Bone marrow (tissue), 2 donors: ENCODE measurements around the gene LPXN.
A peak's percentile ranks its signal among the peaks of the same experiment; 100 is the strongest.
"Not testable (repeated sequence)": the region's sequence is repeated elsewhere in the genome, so short reads cannot be mapped to it uniquely, and the experiment has no call there.

ENCODE experiments used
- DNase-seq, 2 donors: peaks; one replicate each; lab custom pipeline; 2025; lab: John Stamatoyannopoulos, UW

The LPXN gene

GRCh38 chr11:58579192-58580129 lies 3.8 kb upstream of the LPXN start:
- peak; percentile 77 to 95 for DNase-seq

- DNase-seq, result peak; percentile 96 to 97
Measured at GRCh38 chr11:58578635-58579191, 3.1 kb upstream of the LPXN start, which contains the start of gene ZFP91. TSS of gene ZFP91 (plus strand) at chr11:58579063. CDS start at chr11:58579282, 219 bp downstream.

- DNase-seq, result peak; percentile 94 to 96
Measured at GRCh38 chr11:58578136-58578634, 2.5 kb upstream of the LPXN start.

DNA sequence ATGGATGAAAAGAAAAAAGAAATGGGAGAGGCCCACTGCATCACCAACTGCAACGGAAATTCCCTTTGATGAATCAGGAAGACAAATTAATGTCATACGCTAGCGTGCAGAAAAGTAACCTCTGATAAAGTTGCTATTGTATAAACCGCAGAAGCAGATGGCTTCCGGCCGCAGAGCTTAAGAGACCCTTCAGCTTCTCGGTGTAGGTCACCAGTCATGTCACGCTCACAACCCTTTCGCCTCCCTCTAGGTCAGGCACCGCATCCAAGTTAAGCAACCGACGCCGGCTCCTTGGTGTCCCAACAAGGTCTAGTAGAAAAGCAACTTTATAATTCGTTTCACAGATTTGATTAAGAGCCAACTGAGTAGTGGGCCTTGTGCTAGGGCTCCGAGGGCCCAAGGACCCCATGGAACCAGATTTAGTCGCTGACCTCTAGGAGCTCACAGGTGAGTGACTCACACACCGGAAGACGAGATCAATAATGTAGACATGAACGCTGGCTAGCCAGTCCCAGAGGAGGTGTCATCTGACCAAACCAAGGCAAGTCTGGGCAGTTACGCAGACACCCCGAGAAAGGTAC lies 2.0 kb upstream of the LPXN start:
- DNase-seq, result peak; percentile 91 to 93

DNA sequence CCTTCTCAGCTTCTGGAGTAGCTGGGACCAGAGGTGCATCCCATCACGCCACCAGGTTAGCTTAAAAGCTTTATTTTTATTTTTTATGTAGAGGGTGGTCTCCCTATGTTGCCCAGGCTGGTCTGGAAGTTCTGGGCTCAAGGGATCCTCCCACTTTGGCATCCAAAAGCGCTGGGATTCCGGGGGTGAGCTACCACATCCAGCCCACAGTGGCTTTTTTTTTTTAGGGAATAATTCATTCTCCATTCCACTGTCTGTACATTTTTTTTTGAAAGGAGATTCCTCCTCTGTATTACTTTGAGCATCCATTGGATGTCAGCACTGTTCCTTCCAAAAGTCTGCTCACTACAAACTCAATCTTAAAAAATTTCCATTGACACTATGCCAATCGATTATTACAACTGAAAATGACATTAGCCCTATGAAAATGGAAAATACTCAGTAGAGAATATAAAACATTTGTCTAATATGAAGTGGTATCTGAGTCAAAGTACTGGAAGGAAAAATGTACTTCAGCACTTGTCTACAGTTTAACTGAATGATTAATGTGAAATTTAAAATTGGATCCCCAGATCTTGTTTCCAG lies 1.3 kb upstream of the LPXN start:
- DNase-seq, result no peak

DNA sequence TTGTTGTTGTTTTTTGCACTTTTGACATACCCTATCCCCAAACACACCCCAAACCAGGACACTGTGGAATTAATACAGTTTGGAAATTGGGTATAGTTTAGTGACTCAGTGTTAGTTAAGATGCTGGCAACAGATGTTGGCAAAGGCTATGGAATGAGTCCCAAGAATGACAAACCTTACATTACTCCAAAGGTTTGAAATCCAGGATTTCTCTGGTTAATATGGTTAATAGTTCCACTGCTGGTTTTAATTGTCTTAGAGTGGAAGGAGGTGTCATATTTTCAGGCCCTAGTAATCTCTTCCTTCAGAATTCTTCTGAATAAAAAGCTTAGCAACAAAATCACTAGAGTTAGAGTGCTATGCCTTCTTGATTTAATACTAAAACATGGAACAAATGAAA lies 775 bp downstream of the LPXN start:
- no peak for DNase-seq

DNA sequence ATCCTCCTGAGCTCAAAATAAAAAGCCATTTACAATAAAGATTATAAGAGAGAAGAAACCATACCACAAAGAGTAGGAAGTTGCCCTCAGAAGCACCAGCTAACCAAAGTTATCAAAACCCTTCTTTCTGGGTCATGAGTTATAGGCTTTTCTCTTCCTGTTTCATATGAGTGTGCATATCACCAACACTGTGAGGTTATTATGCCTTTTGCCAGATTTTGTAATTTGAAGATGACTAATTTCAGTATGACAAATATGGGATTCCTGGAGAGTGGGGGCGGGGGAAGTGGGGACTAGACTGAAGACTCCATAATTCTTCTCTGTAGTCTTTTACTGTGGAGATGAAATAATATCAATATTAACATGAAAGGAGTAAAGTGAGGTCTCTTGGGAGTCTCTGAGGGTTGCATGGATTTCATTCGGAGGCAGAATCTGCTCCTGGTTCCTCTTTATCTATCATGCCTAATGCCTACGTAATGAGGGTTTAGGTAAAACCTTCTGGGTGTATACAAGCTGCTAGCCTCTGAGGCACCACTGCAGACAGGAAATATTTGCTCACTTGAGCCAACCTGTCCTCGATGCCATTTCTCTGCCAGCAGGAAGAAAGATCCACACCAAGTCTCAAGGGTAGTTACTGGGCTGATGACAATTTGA lies 2.1 kb downstream of the LPXN start:
- peak; percentile 56 to 90 for DNase-seq

DNA sequence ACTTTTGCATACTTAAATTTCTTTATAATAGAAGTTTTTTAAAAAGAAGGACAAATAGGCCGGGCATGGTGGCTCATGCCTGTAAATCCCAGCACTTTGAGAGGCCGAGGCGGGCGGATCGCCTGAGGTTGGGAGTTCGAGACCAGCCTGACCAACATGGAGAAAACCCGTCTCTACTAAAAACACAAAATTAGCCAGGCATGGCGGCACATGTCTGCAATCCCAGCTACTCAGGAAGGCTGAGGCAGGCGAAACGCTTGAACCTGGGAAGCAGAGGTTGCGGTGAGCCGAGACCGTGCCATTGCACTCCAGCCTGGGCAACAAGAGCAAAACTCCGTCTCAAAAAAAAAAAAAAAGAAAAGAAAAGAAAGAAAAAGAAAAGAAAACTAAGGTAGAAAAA lies 2.8 kb downstream of the LPXN start:
- not testable (repeated sequence) for DNase-seq

DNA sequence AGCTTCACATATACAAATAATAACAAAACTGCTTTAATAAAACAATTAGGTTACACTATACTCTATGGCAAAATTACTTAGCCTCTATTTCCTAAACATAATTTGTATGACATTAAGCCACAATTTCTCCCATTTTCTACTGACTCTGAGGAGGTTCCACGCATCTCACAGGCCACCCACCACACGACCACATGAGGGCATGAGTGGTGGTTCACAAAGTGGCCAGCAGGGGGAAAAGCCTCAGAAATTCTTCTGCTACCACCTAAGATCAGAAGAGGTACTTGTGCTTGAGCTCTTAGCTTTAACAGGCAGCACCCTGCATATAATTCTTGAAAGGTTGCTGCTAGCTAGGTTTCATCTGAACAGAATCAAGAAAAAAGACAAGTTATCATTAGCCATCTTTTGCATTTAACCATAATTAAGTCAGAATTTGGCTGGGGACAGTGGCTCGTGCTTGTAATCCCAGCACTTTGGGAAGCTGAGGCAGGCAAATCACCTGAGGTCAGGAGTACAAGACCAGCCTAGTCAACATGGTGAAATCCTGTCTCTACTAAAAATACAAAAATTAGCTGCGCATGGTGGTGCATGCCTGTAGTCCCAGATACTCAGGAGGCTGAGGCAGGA lies 7.7 kb downstream of the LPXN start:
- DNase-seq, result peak; percentile 4 to 65

GRCh38 chr11:58564231-58564630 lies 11.4 kb downstream of the LPXN start:
- peak in 1 of 2 donors; percentile 92 for DNase-seq

DNA sequence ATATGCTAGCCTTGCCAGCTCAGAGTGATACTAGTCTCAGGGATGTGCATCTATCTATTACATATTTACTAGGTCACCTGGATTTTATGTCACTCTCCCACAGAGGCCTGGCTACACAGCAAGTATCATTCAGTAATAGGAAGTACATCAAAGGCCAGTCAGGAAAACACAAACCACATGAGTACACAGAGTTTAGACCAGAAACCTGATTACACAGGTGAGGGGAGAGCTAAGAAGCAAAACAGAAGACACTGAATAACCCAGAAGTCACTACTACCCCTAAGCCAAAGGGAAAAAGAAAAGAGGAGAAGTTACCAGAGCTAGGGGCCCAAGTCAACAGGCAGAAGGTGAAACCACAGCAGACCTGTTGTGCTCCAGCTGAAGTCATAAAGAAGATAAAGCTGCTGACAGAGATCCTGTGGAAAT lies 13.3 kb downstream of the LPXN start:
- no peak for DNase-seq

- DNase-seq, result no peak
Measured at GRCh38 chr11:58561394-58562098, 14.1 kb downstream of the LPXN start.

- no peak for DNase-seq
Measured at GRCh38 chr11:58560842-58561241, 14.8 kb downstream of the LPXN start.

- no peak for DNase-seq
Measured at GRCh38 chr11:58549644-58550043, 26.0 kb downstream of the LPXN start.

GRCh38 chr11:58546841-58547240 lies 28.8 kb downstream of the LPXN start:
- no peak for DNase-seq

DNA sequence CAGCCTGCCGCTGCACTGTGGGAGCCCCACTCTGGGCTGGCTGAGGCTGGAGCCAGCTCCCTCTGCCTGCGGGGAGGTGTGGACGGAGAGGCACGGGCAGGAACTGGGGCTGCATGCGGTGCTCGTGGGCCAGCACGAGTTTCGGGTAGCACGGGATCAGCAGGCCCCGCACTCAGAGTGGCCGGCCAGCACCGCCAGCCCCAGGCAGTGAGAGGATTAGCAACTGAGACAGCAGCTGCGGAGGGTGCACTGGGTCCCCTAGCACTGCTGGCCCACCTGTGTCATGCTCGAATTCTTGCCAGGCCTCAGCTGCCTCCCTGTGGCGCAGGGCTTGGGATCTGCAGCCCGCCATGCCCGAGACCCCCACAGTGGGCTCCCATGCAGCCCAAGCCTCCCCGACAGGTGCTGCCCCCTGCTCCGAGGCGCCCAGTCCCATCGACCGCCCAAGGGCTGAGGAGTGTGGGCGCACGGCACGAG lies 43.8 kb downstream of the LPXN start:
- no peak for DNase-seq

- no peak for DNase-seq
Measured at GRCh38 chr11:58530236-58530635, 45.4 kb downstream of the LPXN start.

- no peak for DNase-seq
Measured at GRCh38 chr11:58527429-58527828, 48.2 kb downstream of the LPXN start.

GRCh38 chr11:58526721-58527120 lies 48.9 kb downstream of the LPXN start:
- no peak for DNase-seq

DNA sequence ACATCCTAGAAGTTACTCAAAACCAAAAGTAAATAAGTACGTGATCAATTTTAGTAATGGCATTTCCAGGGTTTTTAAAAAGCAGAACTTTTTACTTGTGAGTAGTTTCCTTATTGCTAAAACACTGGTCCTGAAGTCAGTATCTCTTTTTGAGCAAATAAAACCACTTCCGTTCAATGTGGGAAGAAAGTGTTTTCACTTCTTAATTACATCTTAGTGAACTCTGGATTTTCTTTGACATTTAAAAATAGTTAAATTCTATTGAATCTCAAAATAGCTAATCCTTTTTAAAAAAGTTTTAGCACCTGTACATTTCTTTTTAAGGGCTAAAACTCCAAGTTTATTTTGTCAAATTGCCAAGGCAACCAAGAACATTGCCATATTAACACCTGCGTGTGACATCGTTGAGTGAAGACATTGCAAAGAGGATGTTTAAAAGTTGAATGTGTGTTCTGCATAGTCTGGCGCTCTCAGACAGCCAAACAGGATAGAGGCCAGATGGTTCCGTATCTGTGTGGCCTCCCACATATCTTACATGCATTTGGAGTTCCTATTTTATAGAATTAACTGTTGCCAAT lies 50.5 kb downstream of the LPXN start:
- peak in 1 of 2 donors; percentile 90 for DNase-seq
